GM12872 (cell line): ENCODE measurements around the gene TGFBRAP1.
A peak's percentile ranks its signal among the peaks of the same experiment; 100 is the strongest.

Experiments
- CTCF ChIP-seq: IDR thresholded peaks from 3 replicates; pipeline ENCODE4 v1.5.1; 2011; ENCODE audit warnings: low read depth, mild to moderate bottlenecking, low read length, moderate library complexity; ENCODE audit not compliant: insufficient read depth

TGFBRAP1 gene

GRCh38 chr2:105365206-105365605 lies 35.7 kb upstream of the TGFBRAP1 start:
- no peak for TF ChIP-seq CTCF

- no peak for TF ChIP-seq CTCF
These were observed 35.1 kb upstream of the TGFBRAP1 start for GRCh38 chr2:105364436-105365139.

- TF ChIP-seq CTCF: no peak
These were observed 33.5 kb upstream of the TGFBRAP1 start for GRCh38 chr2:105362862-105363591.

GRCh38 chr2:105361102-105361889 lies 31.8 kb upstream of the TGFBRAP1 start:
- TF ChIP-seq CTCF: no peak

- TF ChIP-seq CTCF: no peak
These were observed 29.1 kb upstream of the TGFBRAP1 start for GRCh38 chr2:105358593-105358992.

- TF ChIP-seq CTCF: no peak
These were observed 27.6 kb upstream of the TGFBRAP1 start for GRCh38 chr2:105357122-105357521.

GRCh38 chr2:105344704-105345345 lies 15.3 kb upstream of the TGFBRAP1 start:
- peak; percentile 20; the same call in 1 of the 3 replicates for TF ChIP-seq CTCF
